H9 (cell line): ENCODE measurements around the gene NHLRC4. TPM values are rescaled to one million over a fixed set of nuclear protein-coding genes. Genes with fewer than 3 reads are reported as not detected.

ENCODE experiments used
- DNase-seq: peaks from one replicate; pipeline ENCODE4 v3.0.0-alpha.2; 2017
- H2AFZ ChIP-seq: one replicate; pipeline ENCODE4 v1.6.1; 2013; ENCODE audit warnings: mild to moderate bottlenecking, low read length, control low read depth, moderate library complexity
- H2AK5ac ChIP-seq: 2 replicates; pipeline ENCODE4 v1.6.1; 2013; ENCODE audit warnings: low read length, control low read depth, mixed read lengths; ENCODE audit not compliant: insufficient read length
- H2BK120ac ChIP-seq: one replicate; pipeline ENCODE4 v1.6.1; 2013; ENCODE audit warnings: low read depth, mild to moderate bottlenecking, low read length, control low read depth, inconsistent platforms; ENCODE audit not compliant: poor library complexity, severe bottlenecking
- H2BK12ac ChIP-seq: 2 replicates; pipeline ENCODE4 v1.6.1; 2013; ENCODE audit warnings: low read length, control low read depth, mixed read lengths, low read depth; ENCODE audit not compliant: insufficient read length
- H2BK15ac ChIP-seq: 2 replicates; pipeline ENCODE4 v1.6.1; 2013; ENCODE audit warnings: low read depth, low read length, control low read depth
- H2BK20ac ChIP-seq: one replicate; pipeline ENCODE4 v1.6.1; 2013; ENCODE audit warnings: low read depth, mild to moderate bottlenecking, low read length, control low read depth, inconsistent platforms; ENCODE audit not compliant: poor library complexity, severe bottlenecking
- H2BK5ac ChIP-seq: 2 replicates; pipeline ENCODE4 v1.6.1; 2013; ENCODE audit warnings: low read length, control low read depth, mixed read lengths; ENCODE audit not compliant: insufficient read length
- H3K14ac ChIP-seq: 2 replicates; pipeline ENCODE4 v1.6.1; 2013; ENCODE audit warnings: low read length, control low read depth; ENCODE audit not compliant: insufficient read depth
- H3K18ac ChIP-seq: 2 replicates; pipeline ENCODE4 v1.6.1; 2013; ENCODE audit warnings: low read depth, mild to moderate bottlenecking, mixed read lengths, low read length, control low read depth; ENCODE audit not compliant: insufficient read length
- H3K23ac ChIP-seq: 2 replicates; pipeline ENCODE4 v1.6.1; 2013; ENCODE audit warnings: low read length, control low read depth, mixed read lengths, low read depth; ENCODE audit not compliant: insufficient read length
- H3K23me2 ChIP-seq: 2 replicates; pipeline ENCODE4 v1.6.1; 2013; ENCODE audit warnings: low read depth, mild to moderate bottlenecking, mixed read lengths, low read length, control low read depth; ENCODE audit not compliant: insufficient read length, poor library complexity, severe bottlenecking
- H3K27ac ChIP-seq: 2 replicates; pipeline ENCODE4 v1.5.1; 2013; ENCODE audit warnings: low read length, control low read depth, mixed read lengths, low read depth; ENCODE audit not compliant: insufficient read length
- H3K27me3 ChIP-seq: 2 replicates; pipeline ENCODE4 v1.6.1; 2013; ENCODE audit warnings: low read length, control low read depth, inconsistent platforms; ENCODE audit not compliant: insufficient read depth
- H3K4ac ChIP-seq: 2 replicates; pipeline ENCODE4 v1.6.1; 2013; ENCODE audit warnings: low read depth, mild to moderate bottlenecking, control low read depth, inconsistent platforms, low read length, moderate library complexity
- H3K4me1 ChIP-seq: 2 replicates; pipeline ENCODE4 v1.6.1; 2013; ENCODE audit warnings: low read length, control low read depth, inconsistent platforms; ENCODE audit not compliant: insufficient read depth
- H3K4me2 ChIP-seq: 2 replicates; pipeline ENCODE4 v1.6.1; 2013; ENCODE audit warnings: low read length, control low read depth, mixed read lengths; ENCODE audit not compliant: insufficient read length, insufficient read depth
- H3K56ac ChIP-seq: 2 replicates; pipeline ENCODE4 v1.6.1; 2013; ENCODE audit warnings: low read depth, mild to moderate bottlenecking, mixed read lengths, low read length, control low read depth; ENCODE audit not compliant: insufficient read length
- H3K79me1 ChIP-seq: 2 replicates; pipeline ENCODE4 v1.6.1; 2013; ENCODE audit warnings: low read depth, mild to moderate bottlenecking, moderate library complexity, low read length, control low read depth, inconsistent platforms; ENCODE audit not compliant: insufficient read depth, poor library complexity, severe bottlenecking
- H3K79me2 ChIP-seq: 2 replicates; pipeline ENCODE4 v1.6.1; 2013; ENCODE audit warnings: low read length, control low read depth, inconsistent platforms; ENCODE audit not compliant: insufficient read depth
- H3K9ac ChIP-seq: 2 replicates; pipeline ENCODE4 v1.6.1; 2013; ENCODE audit warnings: low read length, control low read depth, mixed read lengths; ENCODE audit not compliant: insufficient read length; ENCODE audit errors: extremely low read depth
- H3K9me3 ChIP-seq: one replicate; pipeline ENCODE4 v1.6.1; 2013; ENCODE audit warnings: low read depth, low read length, inconsistent platforms; ENCODE audit not compliant: control insufficient read depth
- H3T11ph ChIP-seq: one replicate; pipeline ENCODE4 v1.6.1; 2013; ENCODE audit warnings: mild to moderate bottlenecking, low read length, control low read depth, inconsistent platforms
- H4K20me1 ChIP-seq: one replicate; pipeline ENCODE4 v1.6.1; 2013; ENCODE audit not compliant: control insufficient read depth, insufficient read length, insufficient read depth
- H4K5ac ChIP-seq: 2 replicates; pipeline ENCODE4 v1.6.1; 2013; ENCODE audit warnings: low read depth, mild to moderate bottlenecking, mixed read lengths, low read length, control low read depth; ENCODE audit not compliant: insufficient read length
- H4K8ac ChIP-seq: replicated peaks from 2 replicates; pipeline ENCODE4 v1.6.1; 2013; ENCODE audit warnings: low read length, control low read depth, mixed read lengths, low read depth; ENCODE audit not compliant: insufficient read length
- H4K91ac ChIP-seq: 2 replicates; pipeline ENCODE4 v1.6.1; 2013; ENCODE audit warnings: low read depth, mild to moderate bottlenecking, moderate library complexity, mixed read lengths, low read length, control low read depth; ENCODE audit not compliant: insufficient read length
- H3K27ac Mint-ChIP-seq, 3 experiments: 2 replicates in 2 of 3; 3 replicates in 1 of 3; pipeline ENCODE4 v1.8.0; 2020 to 2021; ENCODE audit warnings: mixed read lengths in 3 of 3, mild to moderate bottlenecking in 1 of 3, moderate library complexity in 1 of 3
- H3K27me3 Mint-ChIP-seq: 2 replicates; pipeline ENCODE4 v1.8.0; 2021; ENCODE audit warnings: low read depth, mild to moderate bottlenecking, moderate library complexity, mixed read lengths
- H3K36me3 Mint-ChIP-seq, 3 experiments: 2 replicates in 2 of 3; 3 replicates in 1 of 3; pipeline ENCODE4 v1.8.0; 2020 to 2021; ENCODE audit warnings: low read depth in 3 of 3, mixed read lengths in 3 of 3; ENCODE audit not compliant: insufficient read depth in 1 of 3
- H3K4me1 Mint-ChIP-seq, 2 experiments: 2 replicates each; pipeline ENCODE4 v1.8.0; 2020; ENCODE audit warnings: mixed read lengths in 2 of 2
- H3K4me3 Mint-ChIP-seq, 2 experiments: 2 replicates in 1 of 2; 3 replicates in 1 of 2; pipeline ENCODE4 v1.8.0; 2020 to 2021; ENCODE audit warnings: mild to moderate bottlenecking in 2 of 2, mixed read lengths in 2 of 2, moderate library complexity in 1 of 2
- H3K9me3 Mint-ChIP-seq, 2 experiments: 2 replicates in 1 of 2; 3 replicates in 1 of 2; pipeline ENCODE4 v1.8.0; 2020; ENCODE audit warnings: mild to moderate bottlenecking in 2 of 2, mixed read lengths in 2 of 2, moderate library complexity in 1 of 2
- WGBS: extraction: QIAGEN DNeasy Blood & Tissue Kit; methylation state at CpG from one replicate; pipeline ENCODE4 v1.1.7; 2013; ENCODE audit warnings: missing lambda C conversion rate, low lambda C conversion rate, mixed read lengths; ENCODE audit not compliant: insufficient read length; ENCODE audit errors: extremely low coverage; 5-methylcytosine and 5-hydroxymethylcytosine counted together
- total RNA-seq: library from RNA; stranded (reverse); gene quantifications from 2 replicates; pipeline ENCODE4 v1.2.1, GENCODE V29; 2021
- TF ChIP-seq, protein P1 (sequence below): fragments of 200-600 bp; sonication (generic); conservative IDR thresholded peaks from 3 replicates; pipeline ENCODE4 v1.8.0; 2021; ENCODE audit warnings: antibody characterized with exemption, mild to moderate bottlenecking

Gene NHLRC4
- total RNA-seq, 1 experiment from 2014 or later, result 0.42 TPM

DNA sequence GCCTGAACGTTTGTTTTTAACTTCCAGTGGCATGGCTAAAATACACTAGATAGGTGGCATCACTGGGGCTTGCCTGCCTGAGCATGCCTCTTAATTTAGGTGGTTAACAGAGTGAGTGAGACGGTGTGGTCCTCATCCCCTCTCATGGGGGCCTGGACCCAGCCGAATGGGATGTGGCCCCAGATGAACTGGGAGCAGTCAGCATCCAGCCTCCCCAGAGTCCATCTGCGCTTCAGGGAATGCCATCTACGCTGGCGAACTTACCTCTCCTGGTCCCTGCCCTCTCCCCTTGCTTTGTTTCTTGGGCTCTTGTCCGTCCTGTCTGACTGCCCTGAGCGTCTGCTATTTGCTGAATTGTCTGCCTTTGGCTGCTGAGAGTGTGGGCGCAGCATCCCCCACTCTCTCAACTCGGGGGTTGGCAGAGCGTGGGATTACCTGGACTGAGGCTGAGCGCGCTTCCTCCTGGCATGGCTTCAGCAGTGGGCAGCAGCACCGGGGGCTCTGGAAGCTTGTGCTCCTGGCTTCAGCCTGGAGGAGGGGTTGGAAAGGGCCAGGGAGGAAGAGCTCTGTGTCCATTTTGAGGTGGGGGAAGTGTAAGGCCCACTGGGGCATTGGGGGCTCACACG, 25.2 kb downstream of the NHLRC4 start:
- Histone ChIP-seq H3K9ac (no peak overlapping the region), H4K20me1 (no peaks in the 10 kb centered on the region), H3K79me2 (no peaks in the 10 kb centered on the region; the same call in 1 of the 2 replicates)

More for the DNA sequence above, 25.2 kb downstream of the NHLRC4 start:
- H3K9me3 Mint-ChIP-seq, result 0 out of 5 replicates have a peak, but pooled peaks cover 0 to 3% of the 10 kb centered on the region in 2 experiments
- Histone ChIP-seq H3K56ac (no peak overlapping the region), H3K23ac (no peak overlapping the region), H3K4me2 (no peak overlapping the region), H3K9me3 (no peaks in the 10 kb centered on the region), H2BK20ac (no peak overlapping the region), H3K23me2 (peaks cover 5% of the 10 kb centered on the region), H2BK120ac (no peak overlapping the region), H2AK5ac (no peak overlapping the region), H4K8ac (no peak overlapping the region), H3K27ac (no peak overlapping the region), H3K14ac (no peak overlapping the region), H3K18ac (no peak overlapping the region), H4K5ac (no peak overlapping the region), H3K4me1 (no peaks in the 10 kb centered on the region), H2BK15ac (no peak overlapping the region), H4K91ac (no peak overlapping the region), H2BK5ac (no peak overlapping the region), H2AFZ (no peak overlapping the region), H3K4ac (no peak overlapping the region), H3K27me3 (no peaks in the 10 kb centered on the region; the same call in 1 of the 2 replicates), H2BK12ac (no peak overlapping the region), H3T11ph (no peak overlapping the region), H3K79me1 (peaks cover 3% of the 10 kb centered on the region)
- H3K27ac Mint-ChIP-seq, result no peak overlapping the region
- peak overlapping the region; percentile 15 to 86; a peak in 4 of 5 replicates for H3K4me3 Mint-ChIP-seq
- no CpG with 5 or more reads among the region's 15 CpGs for whole genome bisulfite sequencing
- no peak for DNase-seq
- H3K36me3 Mint-ChIP-seq, result peaks cover 4 to 16% (median 15%) of the 10 kb centered on the region in 3 experiments; a peak in 6 of 7 replicates
- peaks cover 12 to 20% of the 10 kb centered on the region in 2 experiments for H3K4me1 Mint-ChIP-seq
- peaks cover 38% of the 10 kb centered on the region for H3K27me3 Mint-ChIP-seq
- TF ChIP-seq, protein P1, sequence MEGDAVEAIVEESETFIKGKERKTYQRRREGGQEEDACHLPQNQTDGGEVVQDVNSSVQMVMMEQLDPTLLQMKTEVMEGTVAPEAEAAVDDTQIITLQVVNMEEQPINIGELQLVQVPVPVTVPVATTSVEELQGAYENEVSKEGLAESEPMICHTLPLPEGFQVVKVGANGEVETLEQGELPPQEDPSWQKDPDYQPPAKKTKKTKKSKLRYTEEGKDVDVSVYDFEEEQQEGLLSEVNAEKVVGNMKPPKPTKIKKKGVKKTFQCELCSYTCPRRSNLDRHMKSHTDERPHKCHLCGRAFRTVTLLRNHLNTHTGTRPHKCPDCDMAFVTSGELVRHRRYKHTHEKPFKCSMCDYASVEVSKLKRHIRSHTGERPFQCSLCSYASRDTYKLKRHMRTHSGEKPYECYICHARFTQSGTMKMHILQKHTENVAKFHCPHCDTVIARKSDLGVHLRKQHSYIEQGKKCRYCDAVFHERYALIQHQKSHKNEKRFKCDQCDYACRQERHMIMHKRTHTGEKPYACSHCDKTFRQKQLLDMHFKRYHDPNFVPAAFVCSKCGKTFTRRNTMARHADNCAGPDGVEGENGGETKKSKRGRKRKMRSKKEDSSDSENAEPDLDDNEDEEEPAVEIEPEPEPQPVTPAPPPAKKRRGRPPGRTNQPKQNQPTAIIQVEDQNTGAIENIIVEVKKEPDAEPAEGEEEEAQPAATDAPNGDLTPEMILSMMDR, result no peak
